ENCODE results near the gene IL36G. TPM values are rescaled to one million over a fixed set of nuclear protein-coding genes. Genes with fewer than 3 reads are reported as not detected.

IL36G gene
- total RNA-seq, 2 donors from 2014 or later, result not detected

DNA sequence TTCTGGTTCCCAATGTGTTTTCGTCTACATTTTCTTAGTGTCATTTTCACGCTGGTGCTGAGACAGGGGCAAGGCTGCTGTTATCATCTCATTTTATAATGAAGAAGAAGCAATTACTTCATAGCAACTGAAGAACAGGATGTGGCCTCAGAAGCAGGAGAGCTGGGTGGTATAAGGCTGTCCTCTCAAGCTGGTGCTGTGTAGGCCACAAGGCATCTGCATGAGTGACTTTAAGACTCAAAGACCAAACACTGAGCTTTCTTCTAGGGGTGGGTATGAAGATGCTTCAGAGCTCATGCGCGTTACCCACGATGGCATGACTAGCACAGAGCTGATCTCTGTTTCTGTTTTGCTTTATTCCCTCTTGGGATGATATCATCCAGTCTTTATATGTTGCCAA, 7.3 kb downstream of the IL36G start:
- no peak for TF ChIP-seq POLR2A (IDR thresholded peaks at IDR 0.05)
- no peak for TF ChIP-seq CTCF (IDR thresholded peaks at IDR 0.05)
- TF ChIP-seq POLR2AphosphoS5 (IDR thresholded peaks at IDR 0.05), result no peak
- intact Hi-C loops (cut with DNase I), result no loop called here
- no peaks in the 10 kb centered on the region for H3K36me3 ChIP-seq
- no peak overlapping the region for H3K27ac ChIP-seq
- H3K9me3 ChIP-seq, result no peaks in the 10 kb centered on the region
- H3K27me3 ChIP-seq (replicated peaks; ENCODE audit: insufficient read depth), result no peaks in the 10 kb centered on the region
- H3K4me3 ChIP-seq, result no peak overlapping the region
- no peak for DNase-seq (ENCODE audit: low spot score)
- no peaks in the 10 kb centered on the region for H3K4me1 ChIP-seq (replicated peaks)
- WGBS, result 93% methylated on average over 5 of the region's 5 CpGs

DNA sequence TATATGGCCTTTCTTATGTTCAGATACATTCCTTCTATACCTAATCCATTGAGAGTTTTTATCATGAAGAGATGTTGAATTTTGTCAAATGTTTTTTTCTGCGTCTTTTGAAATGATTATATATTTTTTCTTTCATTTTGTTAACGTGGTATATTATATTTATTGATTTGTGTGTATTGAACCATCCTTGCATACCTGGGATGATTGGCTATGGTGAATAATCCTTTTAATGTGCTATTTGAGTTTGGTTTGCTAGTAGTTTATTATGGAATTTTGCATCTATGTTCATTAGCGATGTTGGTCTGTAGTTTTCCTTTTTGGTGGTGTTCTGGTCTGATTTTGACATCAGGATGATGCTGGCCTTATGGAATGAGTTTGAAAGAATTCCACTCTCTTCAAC, 11.8 kb downstream of the IL36G start:
- Histone ChIP-seq H3K4me3 (no peak overlapping the region), H3K36me3 (no peaks in the 10 kb centered on the region), H3K27me3 (replicated peaks; ENCODE audit: insufficient read depth) (no peaks in the 10 kb centered on the region), H3K9me3 (no peaks in the 10 kb centered on the region), H3K4me1 (replicated peaks) (no peaks in the 10 kb centered on the region), H3K27ac (no peak overlapping the region)
- WGBS, result 83% methylated on average over 3 of the region's 3 CpGs
- TF ChIP-seq CTCF (IDR thresholded peaks at IDR 0.05), result no peak
- TF ChIP-seq POLR2A (IDR thresholded peaks at IDR 0.05), result no peak
- no peak for TF ChIP-seq POLR2AphosphoS5 (IDR thresholded peaks at IDR 0.05)
- no peak for DNase-seq (ENCODE audit: low spot score)
- intact Hi-C loops (cut with DNase I), result no loop called here

GRCh38 chr2:112993831-112994230, 16.0 kb downstream of the IL36G start:
- no peaks in the 10 kb centered on the region for H3K36me3 ChIP-seq

DNA sequence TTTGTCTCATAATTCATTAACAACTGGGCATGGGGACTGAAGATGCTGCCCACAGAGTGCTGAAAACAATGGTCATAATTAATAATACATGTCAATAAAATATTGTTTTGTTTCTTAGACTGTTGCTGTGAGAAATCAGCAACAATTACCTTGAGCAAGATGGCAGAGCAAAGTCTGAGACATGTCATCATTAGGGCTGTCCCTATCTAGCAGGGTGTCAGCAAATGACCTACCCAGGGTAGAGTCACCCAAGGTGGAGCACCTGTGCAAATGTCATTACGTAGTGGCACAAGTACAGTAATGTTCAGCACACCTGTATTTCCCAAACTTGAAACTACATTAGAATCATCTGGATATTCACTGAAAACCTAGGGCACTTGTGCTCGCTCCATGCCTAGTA, 16.8 kb downstream of the IL36G start:
- Histone ChIP-seq H3K9me3 (no peaks in the 10 kb centered on the region), H3K4me1 (replicated peaks) (no peaks in the 10 kb centered on the region), H3K36me3 (no peaks in the 10 kb centered on the region), H3K27ac (no peak overlapping the region), H3K27me3 (replicated peaks; ENCODE audit: insufficient read depth) (no peaks in the 10 kb centered on the region), H3K4me3 (no peak overlapping the region)
- TF ChIP-seq CTCF (IDR thresholded peaks at IDR 0.05), result no peak
- no peak for TF ChIP-seq POLR2AphosphoS5 (IDR thresholded peaks at IDR 0.05)
- no peak for TF ChIP-seq POLR2A (IDR thresholded peaks at IDR 0.05)
- intact Hi-C loops (cut with DNase I), result no loop called here
- 91% methylated on average over 2 of the region's 2 CpGs for WGBS
- no peak for DNase-seq (ENCODE audit: low spot score)

More at GRCh38 chr2:112993831-112994230, 16.0 kb downstream of the IL36G start:
- no peak for TF ChIP-seq POLR2AphosphoS5 (IDR thresholded peaks at IDR 0.05)
- no peak for TF ChIP-seq CTCF (IDR thresholded peaks at IDR 0.05)
- TF ChIP-seq POLR2A (IDR thresholded peaks at IDR 0.05), result no peak
- intact Hi-C loops (cut with DNase I), result no loop called here
- DNase-seq (ENCODE audit: low spot score), result no peak
- Histone ChIP-seq H3K27me3 (replicated peaks; ENCODE audit: insufficient read depth) (no peaks in the 10 kb centered on the region), H3K27ac (no peak overlapping the region), H3K9me3 (no peaks in the 10 kb centered on the region), H3K4me3 (no peak overlapping the region), H3K4me1 (replicated peaks) (no peaks in the 10 kb centered on the region)

DNA sequence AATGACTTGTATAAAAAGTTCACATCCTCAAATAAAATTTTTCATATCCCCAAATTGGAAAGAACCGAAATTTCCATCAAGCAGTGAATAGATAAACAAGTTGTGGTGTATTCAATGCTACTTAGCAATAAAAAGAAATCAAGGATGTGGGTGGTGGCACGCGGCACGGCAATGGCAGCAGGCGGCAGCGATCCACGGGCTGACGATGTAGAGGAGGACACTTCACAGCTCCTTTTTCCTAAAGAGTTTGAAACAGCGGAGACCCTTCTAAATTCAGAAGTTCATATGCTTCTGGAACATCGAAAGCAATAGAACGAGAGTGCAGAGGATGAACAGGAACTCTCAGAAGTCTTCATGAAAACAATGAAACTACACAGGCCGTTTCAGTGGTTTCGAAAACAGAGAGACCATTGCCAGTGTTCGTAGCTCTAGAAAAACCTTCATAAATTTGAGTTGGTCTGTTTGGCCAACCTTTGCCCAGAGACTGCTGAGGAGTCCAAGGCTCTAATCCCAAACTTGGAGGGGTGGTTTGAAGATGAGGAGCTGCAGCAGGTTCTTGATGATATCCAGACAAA, 17.6 kb downstream of the IL36G start:
- H3K4me3 ChIP-seq, result no peak overlapping the region
- no peak overlapping the region for H3K27ac ChIP-seq
- TF ChIP-seq CTCF (IDR thresholded peaks at IDR 0.05) (no peak), POLR2A (IDR thresholded peaks at IDR 0.05) (no peak), POLR2AphosphoS5 (IDR thresholded peaks at IDR 0.05) (no peak)
- DNase-seq (ENCODE audit: low spot score), result no peak
- intact Hi-C loops (cut with DNase I), result no loop called here
- H3K9me3 ChIP-seq, result no peaks in the 10 kb centered on the region
- 90% methylated on average over 14 of the region's 14 CpGs for WGBS
- H3K4me1 ChIP-seq (replicated peaks), result no peaks in the 10 kb centered on the region
- H3K36me3 ChIP-seq, result no peaks in the 10 kb centered on the region
- no peaks in the 10 kb centered on the region for H3K27me3 ChIP-seq (replicated peaks; ENCODE audit: insufficient read depth)

All from prostate gland (tissue), 2 donors.